ENCODE measurements around the gene ZBTB39.
"Not testable (repeated sequence)": the region's sequence is repeated elsewhere in the genome, so short reads cannot be mapped to it uniquely, and the experiment has no call there.

ZBTB39 gene

GRCh38 chr12:57029457-57029856 is 23.1 kb upstream of the ZBTB39 start:
- no peak for DNase-seq

GRCh38 chr12:57027805-57028153 is 21.4 kb upstream of the ZBTB39 start:
- DNase-seq, result no peak

- DNase-seq, result no peak
These were observed 20.9 kb upstream of the ZBTB39 start for GRCh38 chr12:57027011-57027804.

GRCh38 chr12:57025196-57025595 is 18.9 kb upstream of the ZBTB39 start:
- no peak for DNase-seq

- DNase-seq, result not testable (repeated sequence)
These were observed 16.0 kb upstream of the ZBTB39 start for GRCh38 chr12:57022324-57022723.

GRCh38 chr12:57019983-57020719 is 13.8 kb upstream of the ZBTB39 start:
- no peak for DNase-seq

GRCh38 chr12:57018906-57019305 is 12.6 kb upstream of the ZBTB39 start:
- DNase-seq, result no peak

- DNase-seq, result not testable (repeated sequence)
These were observed 12.0 kb upstream of the ZBTB39 start for GRCh38 chr12:57018353-57018752.

GRCh38 chr12:57016348-57016747 is 10.0 kb upstream of the ZBTB39 start, which contains the start of gene TAC3:
Gene TAC3 (minus strand): TSS chr12:57016529. CDS start chr12:57015797, 732 bp downstream.
- no peak for DNase-seq

- DNase-seq, result peak in 1 of 4 experiments; percentile 8
These were observed 6.5 kb upstream of the ZBTB39 start for GRCh38 chr12:57012600-57013465.

- DNase-seq, result no peak
These were observed 5.4 kb upstream of the ZBTB39 start for GRCh38 chr12:57011438-57012424.

- no peak for DNase-seq
These were observed 4.4 kb upstream of the ZBTB39 start for GRCh38 chr12:57010627-57011247.

GRCh38 chr12:57009949-57010626 is 3.7 kb upstream of the ZBTB39 start:
- DNase-seq, result no peak

- peak; percentile 49 to 83 (median 68) for DNase-seq
These were observed 1.8 kb upstream of the ZBTB39 start for GRCh38 chr12:57008178-57008577.

GRCh38 chr12:57006809-57007475 is 596 bp upstream of the ZBTB39 start:
- no peak for DNase-seq

- no peak for DNase-seq
These were observed 1.7 kb downstream of the ZBTB39 start for GRCh38 chr12:57004651-57005050.

GRCh38 chr12:57003395-57003794 is 3.0 kb downstream of the ZBTB39 start:
- no peak for DNase-seq

- DNase-seq, result peak; percentile 70 to 85 (median 78)
These were observed 4.9 kb downstream of the ZBTB39 start for GRCh38 chr12:57001448-57001906.

GRCh38 chr12:57000393-57000792 is 6.0 kb downstream of the ZBTB39 start:
- no peak for DNase-seq

GRCh38 chr12:56999456-56999855 is 6.9 kb downstream of the ZBTB39 start:
- DNase-seq, result no peak
